HG03066 (cell line): ENCODE measurements around the gene CAMTA1.

Experiments used
- ATAC-seq: cut with Tn5 transposase; IDR thresholded peaks from one replicate; pipeline ENCODE4 v1.9.1; 2021; ENCODE audit warnings: low read depth; ENCODE audit not compliant: unreplicated experiment

CAMTA1 gene

DNA sequence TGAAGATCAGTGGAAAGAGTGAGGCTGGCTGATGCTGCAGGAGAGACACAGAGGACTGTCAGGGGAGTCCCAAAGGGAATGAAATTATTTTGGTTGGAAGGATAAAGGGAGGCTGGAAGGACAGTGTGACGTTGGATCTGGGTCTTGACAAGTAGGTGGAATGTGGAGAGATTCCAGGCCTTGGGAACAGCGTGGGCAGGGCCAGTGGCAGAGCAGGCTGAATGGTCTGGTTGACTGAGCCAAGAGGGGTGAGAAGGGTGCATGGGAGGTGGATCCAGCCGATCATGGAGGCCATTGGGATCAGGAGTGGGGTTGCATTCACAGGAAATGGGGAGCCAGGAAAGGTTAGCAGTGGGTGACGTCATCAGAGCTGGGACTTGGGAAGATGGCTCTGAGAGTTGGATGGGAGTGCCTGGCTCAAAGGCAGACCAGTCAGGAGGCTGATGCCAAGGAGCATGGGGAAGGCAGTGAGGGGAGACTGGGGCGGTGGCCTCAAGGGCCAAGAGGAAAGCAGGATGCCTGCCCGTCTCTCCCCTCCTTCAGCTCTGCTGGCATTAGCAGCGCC lies 839.6 kb downstream of the CAMTA1 start:
- ATAC-seq = no peak

GRCh38 chr1:7625401-7625800 lies 840.1 kb downstream of the CAMTA1 start:
- no peak for ATAC-seq

- ATAC-seq = no peak
These were observed 843.0 kb downstream of the CAMTA1 start for GRCh38 chr1:7628273-7628672.

GRCh38 chr1:7629011-7629410 lies 843.8 kb downstream of the CAMTA1 start:
- no peak for ATAC-seq

GRCh38 chr1:7629465-7630195 lies 844.4 kb downstream of the CAMTA1 start:
- no peak for ATAC-seq

DNA sequence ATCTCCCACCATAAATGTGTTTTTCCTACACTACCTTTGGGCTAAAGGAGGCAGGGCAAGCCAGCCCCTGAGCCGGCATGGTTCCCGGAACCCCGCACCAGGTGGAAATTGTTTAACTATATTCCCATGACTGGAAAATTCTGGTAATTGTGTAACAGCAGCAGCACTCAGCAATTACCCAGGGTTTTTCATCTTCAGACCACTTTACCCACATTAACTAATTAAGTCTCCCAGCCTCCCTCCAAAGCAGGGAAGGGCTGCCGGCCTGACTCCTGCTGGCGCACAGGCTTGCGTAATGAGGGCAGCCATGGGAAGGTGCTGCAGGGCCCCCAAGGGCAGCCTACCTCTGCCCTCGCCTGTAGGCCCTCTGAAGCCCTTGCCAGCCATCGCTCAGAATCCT lies 845.1 kb downstream of the CAMTA1 start:
- ATAC-seq = no peak

GRCh38 chr1:7632176-7632575 lies 846.9 kb downstream of the CAMTA1 start:
- no peak for ATAC-seq

DNA sequence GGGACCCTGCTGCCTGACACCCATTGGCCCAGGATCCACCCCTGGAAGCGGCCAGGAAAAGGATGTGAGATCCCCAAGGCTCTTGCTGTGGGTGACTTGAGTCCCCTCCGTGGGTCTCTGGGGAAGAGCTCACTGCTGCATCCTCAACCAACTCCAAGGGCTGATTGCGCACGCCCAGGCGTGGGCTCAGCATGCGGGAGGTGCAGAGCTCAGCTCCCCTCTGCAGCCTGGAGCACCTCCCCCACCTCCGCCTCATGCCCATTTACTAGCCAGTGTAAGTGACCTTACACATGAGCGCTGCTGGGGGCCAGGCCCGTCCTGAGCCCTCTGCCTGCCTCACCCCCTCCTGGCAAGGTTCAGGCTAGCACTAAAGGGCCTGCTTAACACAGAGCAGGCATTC lies 847.4 kb downstream of the CAMTA1 start:
- no peak for ATAC-seq

DNA sequence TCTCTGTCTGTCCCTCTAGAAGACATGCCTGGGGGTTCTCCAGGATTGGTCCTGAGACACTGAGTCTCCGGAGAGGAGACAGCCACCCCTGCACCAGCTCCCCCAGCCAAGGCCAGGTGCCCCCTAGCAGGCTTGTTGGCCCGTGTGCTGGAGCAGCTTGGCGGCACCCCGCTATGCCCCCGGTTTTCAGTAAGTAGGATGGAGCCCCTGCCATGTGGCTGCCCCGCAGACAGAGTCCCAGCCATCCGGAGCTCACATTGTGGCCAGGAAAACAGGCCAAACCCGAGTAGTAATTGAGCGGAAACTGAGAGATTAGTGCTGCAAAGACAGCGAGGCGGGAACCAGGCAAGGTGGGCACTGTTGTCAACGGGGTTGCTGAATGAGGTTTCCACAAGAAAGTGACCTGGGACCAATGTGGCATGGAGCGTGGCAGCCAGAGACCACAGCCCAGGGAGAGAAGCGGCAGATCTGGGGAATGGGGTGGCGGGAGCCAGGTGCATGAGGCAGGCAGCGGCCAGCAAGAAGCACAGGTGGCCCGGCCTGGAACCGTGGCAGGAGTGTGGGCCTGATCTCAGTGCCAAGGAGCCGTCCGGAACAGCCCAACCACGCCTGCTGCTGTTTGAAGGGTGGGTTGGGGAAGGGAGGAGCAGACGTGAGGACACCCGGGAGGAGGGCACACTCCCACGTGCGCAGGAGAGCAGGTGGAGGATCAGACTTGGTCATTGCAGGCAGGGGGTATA lies 848.4 kb downstream of the CAMTA1 start:
- no peak for ATAC-seq

GRCh38 chr1:7634546-7635240 lies 849.4 kb downstream of the CAMTA1 start:
- no peak for ATAC-seq

DNA sequence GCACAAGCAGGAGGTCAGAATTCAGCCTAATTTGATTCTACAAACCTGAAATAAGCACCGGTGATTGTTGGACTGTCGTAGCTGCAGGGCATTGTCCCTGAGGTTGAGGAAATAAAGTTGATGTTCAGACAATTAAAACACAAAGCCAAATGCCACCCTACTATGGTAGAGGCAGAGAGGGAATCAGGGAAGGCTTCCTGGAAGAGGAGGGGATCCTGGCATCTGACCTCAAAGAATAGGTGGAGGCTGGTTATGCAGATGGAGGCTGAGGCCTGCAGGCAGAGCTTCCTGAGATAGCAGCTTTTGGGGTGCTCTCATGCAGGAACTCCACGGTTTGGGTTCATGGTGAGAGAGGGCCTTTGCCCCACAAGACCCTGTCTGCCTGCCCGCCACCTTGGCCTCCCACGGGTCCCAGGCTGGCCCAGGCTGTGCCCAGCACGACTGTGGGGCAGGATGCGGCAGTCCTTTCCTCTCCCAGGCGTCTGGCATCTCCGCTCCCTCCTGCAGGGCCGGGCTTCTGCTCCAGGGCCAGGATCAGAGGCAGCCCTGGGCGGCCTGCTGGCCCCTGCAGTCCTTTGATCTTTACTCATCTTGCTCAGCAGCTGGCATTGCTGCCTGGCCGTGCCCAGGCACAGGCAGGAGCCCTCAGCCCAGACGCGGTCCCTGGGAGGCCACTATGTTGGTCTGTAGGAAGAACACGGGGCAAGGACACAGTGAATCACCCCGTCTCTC lies 851.7 kb downstream of the CAMTA1 start:
- ATAC-seq = no peak

DNA sequence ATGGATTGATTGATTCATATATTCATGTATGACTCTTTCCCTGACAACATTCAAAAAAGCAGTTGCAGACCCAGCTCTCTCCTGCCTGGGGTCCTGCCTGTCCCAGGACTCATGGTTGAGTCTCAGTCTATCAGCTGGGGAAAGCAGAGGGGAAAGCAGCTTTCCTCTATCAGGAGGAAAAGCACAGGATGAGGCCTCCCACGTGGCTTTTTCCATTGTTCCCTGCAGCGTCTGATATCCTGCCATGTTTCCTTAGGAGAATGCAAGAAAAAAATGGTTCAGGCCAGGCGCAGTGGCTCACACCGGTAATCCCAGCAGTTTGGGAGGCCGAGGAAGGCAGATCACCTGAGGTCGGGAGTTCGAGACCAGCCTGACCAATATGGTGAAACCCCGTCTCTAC lies 852.8 kb downstream of the CAMTA1 start:
- ATAC-seq = no peak

GRCh38 chr1:7639435-7640131 lies 854.3 kb downstream of the CAMTA1 start:
- ATAC-seq = no peak

DNA sequence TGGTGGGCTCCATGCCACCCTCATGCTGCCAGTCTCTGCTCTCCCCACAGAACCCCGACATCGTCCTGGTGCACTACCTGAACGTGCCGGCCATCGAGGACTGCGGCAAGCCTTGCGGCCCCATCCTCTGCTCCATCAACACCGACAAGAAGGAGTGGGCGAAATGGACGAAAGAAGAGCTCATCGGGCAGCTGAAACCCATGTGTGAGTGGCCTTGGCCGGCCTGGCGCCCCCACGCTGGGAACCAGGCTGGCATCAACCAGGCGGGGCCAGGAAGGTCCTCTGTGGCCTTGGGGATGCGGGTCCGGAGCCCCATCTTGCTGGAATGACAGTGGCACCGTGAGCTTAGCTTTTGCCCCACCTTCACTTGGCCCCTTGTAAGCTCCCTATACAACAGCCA lies 855.1 kb downstream of the CAMTA1 start:
- no peak for ATAC-seq

DNA sequence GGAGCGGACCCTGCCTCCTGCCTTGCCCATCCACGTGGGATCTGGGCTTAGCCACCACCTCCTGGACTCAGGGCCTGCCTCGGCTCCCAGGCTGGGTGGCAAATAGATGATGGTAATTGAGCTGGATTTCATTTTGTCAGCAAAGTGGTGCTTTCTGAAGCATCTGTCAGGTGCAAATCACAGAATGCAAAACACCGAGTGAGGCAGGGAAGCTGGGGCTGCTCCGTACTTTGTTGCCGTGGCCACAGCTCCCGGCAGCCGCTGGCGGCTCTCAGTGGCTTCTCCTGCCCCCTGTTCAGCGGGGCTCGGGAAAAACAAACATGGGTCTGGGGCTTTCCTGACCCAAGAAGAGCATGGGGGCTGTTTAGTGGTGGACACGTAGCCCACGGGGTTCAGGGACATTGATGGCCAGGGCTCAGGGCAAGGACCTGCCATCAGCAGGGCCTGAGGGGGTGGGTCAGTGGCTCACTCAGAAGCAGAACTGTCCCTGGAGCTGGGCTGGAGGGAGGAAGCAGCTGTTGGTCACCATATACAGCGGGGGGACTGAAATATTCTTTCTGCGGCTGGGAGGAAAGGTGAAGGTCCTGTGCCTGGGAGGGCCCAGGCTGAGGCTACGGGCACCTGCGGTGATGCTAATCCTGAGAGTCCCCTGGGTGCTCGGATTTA lies 855.8 kb downstream of the CAMTA1 start:
- no peak for ATAC-seq

DNA sequence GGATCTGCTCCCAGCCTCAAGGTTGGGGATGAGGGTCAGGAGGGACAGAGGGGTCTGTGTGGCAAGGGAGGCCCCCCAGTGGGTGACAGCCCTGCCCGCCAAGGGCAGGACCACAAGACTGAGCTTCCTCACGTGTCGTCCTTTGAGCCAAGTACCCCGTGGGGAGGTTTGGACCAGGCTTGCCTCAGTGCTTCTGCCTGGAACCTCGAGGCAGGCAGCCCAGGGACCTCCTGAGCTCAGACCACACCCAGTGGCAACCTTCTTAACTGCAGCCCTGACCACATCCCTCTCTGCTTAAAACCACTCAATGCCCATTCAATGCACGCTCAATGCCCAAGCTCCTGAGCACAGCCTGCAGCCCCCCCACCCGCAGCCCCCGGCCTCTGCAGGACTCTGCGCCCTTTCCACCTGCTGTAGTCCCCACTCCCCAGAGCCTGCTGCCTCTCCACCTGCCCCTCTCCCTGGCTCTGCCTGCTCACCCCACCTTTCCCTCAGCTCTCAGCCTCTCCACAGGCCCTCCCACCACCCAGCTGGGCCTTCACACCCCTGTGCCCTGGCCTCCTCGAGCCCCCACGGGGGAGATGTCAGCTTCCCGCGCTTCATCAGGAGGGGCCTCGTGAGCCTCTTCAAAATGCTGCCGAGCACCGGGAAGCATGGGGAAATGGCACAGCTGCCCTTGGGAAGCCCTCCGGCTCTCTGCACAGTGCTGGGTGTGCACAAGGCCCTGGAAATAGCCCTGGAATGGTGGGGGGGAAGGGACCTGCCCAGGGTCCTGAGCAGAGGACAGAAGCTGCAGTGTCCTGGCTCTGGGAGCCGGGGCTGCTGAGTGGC lies 856.5 kb downstream of the CAMTA1 start:
- no peak for ATAC-seq

DNA sequence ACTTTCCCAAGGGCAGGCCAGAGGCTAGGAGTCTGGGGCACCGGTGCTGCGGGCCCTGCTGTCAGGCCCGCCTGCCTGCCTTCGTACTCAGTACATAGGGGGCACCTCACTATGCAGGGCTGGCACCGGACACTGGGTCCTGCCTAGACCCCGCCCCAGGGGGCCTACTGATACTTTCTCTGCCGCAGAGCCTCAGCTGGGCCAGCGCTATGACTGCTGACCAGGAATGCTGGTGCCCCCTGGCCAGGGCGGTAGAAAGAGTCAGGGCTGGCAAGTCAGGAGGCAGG lies 857.1 kb downstream of the CAMTA1 start:
- ATAC-seq = no peak

- no peak for ATAC-seq
These were observed 857.7 kb downstream of the CAMTA1 start for GRCh38 chr1:7642781-7643529.
